Activated CD8-positive, alpha-beta memory T cell treated with anti-CD3 and anti-CD28 coated beads, Interleukin-2, amount 50 U/mL, for 48 hours (primary cell): ENCODE data around the gene CUEDC1.

Source experiments
- DNase-seq: peaks from one replicate; pipeline ENCODE4 v3.0.0-alpha.2; 2020

CUEDC1 gene

GRCh38 chr17:57957120-57957850 is 2.1 kb upstream of the CUEDC1 start:
- no peak for DNase-seq

GRCh38 chr17:57956291-57957119 is 1.3 kb upstream of the CUEDC1 start:
- peak; percentile 59 for DNase-seq

- no peak for DNase-seq
These were observed 622 bp downstream of the CUEDC1 start for GRCh38 chr17:57954397-57955182.

GRCh38 chr17:57953705-57954396 is 1.4 kb downstream of the CUEDC1 start:
- no peak for DNase-seq

GRCh38 chr17:57953219-57953618 is 2.0 kb downstream of the CUEDC1 start:
- DNase-seq, result no peak

- DNase-seq, result no peak
These were observed 5.6 kb downstream of the CUEDC1 start for GRCh38 chr17:57949649-57950048.

- DNase-seq, result no peak
These were observed 6.4 kb downstream of the CUEDC1 start for GRCh38 chr17:57948555-57949420.

GRCh38 chr17:57948169-57948554 is 7.0 kb downstream of the CUEDC1 start:
- DNase-seq, result no peak

- no peak for DNase-seq
These were observed 7.8 kb downstream of the CUEDC1 start for GRCh38 chr17:57947369-57947768.

GRCh38 chr17:57946798-57947358 is 8.3 kb downstream of the CUEDC1 start:
- DNase-seq, result peak; percentile 56

GRCh38 chr17:57945996-57946797 is 9.0 kb downstream of the CUEDC1 start:
- DNase-seq, result no peak

GRCh38 chr17:57944908-57945307 is 10.3 kb downstream of the CUEDC1 start:
- no peak for DNase-seq

GRCh38 chr17:57943645-57944044 is 11.6 kb downstream of the CUEDC1 start:
- DNase-seq, result no peak

GRCh38 chr17:57943140-57943539 is 12.1 kb downstream of the CUEDC1 start:
- DNase-seq, result no peak

- DNase-seq, result no peak
These were observed 13.5 kb downstream of the CUEDC1 start for GRCh38 chr17:57941384-57942370.

- no peak for DNase-seq
These were observed 14.4 kb downstream of the CUEDC1 start for GRCh38 chr17:57940653-57941329.

- DNase-seq, result no peak
These were observed 15.0 kb downstream of the CUEDC1 start for GRCh38 chr17:57940231-57940630.

GRCh38 chr17:57939797-57940196 is 15.4 kb downstream of the CUEDC1 start:
- DNase-seq, result no peak

- DNase-seq, result no peak
These were observed 17.1 kb downstream of the CUEDC1 start for GRCh38 chr17:57938061-57938502.
